ENCODE results near the gene HS3ST6. TPM values are rescaled to one million over a fixed set of nuclear protein-coding genes. Genes with fewer than 3 reads are reported as not detected.

Gene HS3ST6
- total RNA-seq, 6 experiments from 2014 or later = not detected

DNA sequence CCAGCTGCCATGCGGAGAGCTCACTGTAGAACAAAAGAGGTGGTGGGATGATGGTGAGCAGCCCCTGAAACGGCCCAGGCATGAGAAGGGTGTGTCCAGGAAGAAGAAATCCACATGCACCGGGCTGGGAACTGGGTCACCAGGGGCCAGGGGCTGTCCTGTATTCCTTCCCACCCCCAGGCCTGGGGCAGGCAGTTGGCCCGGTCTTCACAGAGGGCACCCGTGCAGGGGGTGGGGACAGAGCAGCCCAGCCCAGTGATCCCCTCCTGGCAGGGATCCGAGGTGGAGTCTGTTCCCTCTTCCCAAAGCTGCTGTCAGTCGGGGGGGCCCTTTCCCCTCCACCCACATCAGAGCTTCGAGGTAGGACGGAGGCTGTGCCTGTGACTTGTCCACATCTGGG lies 9.2 kb downstream of the HS3ST6 start:
- Mint-ChIP-seq H3K4me1 (ENCODE audit: low read depth) (peaks cover 6% of the 10 kb centered on the region), H3K9me3 (no peaks in the 10 kb centered on the region), H3K27me3 (ENCODE audit: insufficient read depth) (peaks cover 40% of the 10 kb centered on the region), H3K36me3 (ENCODE audit: low read depth) (no peaks in the 10 kb centered on the region), H3K4me3 (no peak overlapping the region), H3K27ac (no peak overlapping the region)
- TF ChIP-seq CTCF (IDR thresholded peaks at IDR 0.05) = no peak
- no peak for DNase-seq

DNA sequence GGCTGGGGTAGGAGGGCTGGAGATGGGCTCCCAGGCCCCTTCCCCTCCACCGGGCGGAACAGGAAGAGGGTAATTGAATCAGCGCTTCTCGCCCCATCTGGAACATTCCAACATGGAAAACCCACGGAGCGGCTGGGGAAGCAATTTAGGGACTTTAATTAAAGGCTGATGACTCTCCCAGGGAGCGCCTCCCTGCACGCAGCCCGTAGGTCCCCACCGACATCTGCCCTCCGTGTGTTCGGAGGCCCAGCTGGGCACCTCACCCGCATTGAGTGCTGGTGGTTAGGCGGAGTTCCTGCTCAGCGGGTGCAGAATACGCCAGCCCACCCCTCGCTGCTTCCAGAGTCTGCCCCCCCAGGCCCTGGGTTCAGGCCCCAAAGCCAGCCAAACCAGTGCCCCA lies 10.0 kb downstream of the HS3ST6 start:
- peaks cover 6% of the 10 kb centered on the region for H3K4me1 Mint-ChIP-seq (ENCODE audit: low read depth)
- H3K36me3 Mint-ChIP-seq (ENCODE audit: low read depth) = no peaks in the 10 kb centered on the region
- peaks cover 47% of the 10 kb centered on the region for H3K27me3 Mint-ChIP-seq (ENCODE audit: insufficient read depth)
- DNase-seq = no peak
- no peak for TF ChIP-seq CTCF (IDR thresholded peaks at IDR 0.05)
- H3K4me3 Mint-ChIP-seq = no peak overlapping the region
- H3K9me3 Mint-ChIP-seq = no peaks in the 10 kb centered on the region
- H3K27ac Mint-ChIP-seq = no peak overlapping the region

DNA sequence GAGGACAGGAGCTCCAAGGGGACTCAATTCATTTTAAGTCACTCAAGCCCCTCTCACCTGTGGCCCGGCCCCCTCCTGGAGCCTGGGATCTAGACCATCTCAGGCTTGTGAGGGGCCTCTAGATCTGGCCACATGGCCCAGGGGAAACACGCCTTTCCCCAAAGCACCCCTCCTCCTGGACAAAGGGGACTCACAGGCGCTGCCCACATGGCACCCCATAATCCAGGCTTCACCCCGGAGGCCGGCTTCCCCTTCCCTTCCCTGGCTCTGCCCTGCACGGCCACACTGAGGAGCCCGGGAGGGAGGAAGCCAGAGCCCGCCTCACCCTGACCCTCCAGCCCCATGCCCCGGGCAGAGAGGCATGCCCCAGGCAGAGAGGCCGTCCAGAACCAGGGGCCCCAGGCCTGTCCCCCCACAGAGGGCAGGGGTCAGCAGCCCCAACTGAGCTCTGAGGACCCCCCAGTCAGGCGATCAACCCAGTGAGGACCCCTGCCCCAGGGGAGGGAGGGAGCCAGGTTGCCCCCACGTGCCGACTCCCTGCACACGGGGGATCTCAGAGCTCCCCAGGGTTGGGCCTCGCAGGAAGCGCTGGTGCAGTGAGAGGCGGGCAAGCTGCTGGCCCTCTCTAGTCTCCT lies 10.9 kb downstream of the HS3ST6 start:
- peaks cover 6% of the 10 kb centered on the region for H3K4me1 Mint-ChIP-seq (ENCODE audit: low read depth)
- H3K36me3 Mint-ChIP-seq (ENCODE audit: low read depth) = no peaks in the 10 kb centered on the region
- H3K27me3 Mint-ChIP-seq (ENCODE audit: insufficient read depth) = peaks cover 52% of the 10 kb centered on the region
- no peak overlapping the region for H3K4me3 Mint-ChIP-seq
- DNase-seq = no peak
- H3K9me3 Mint-ChIP-seq = no peaks in the 10 kb centered on the region
- no peak for TF ChIP-seq CTCF (IDR thresholded peaks at IDR 0.05)
- H3K27ac Mint-ChIP-seq = no peak overlapping the region

DNA sequence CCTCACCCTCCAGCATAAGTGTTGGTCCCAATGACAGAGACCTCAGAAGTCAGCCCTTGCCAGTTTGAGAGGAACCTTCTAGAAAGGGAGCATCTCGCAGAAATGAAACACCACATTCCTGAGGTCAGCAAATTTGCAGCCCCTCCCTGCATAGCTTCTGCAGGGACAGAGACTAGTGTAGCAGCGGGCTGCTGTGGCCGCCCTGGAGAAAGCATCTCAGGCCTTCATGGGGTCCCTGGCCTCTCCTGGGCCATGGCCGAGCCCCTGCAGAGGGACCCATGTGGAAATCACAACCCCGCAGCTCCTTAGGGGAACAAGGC lies 11.4 kb downstream of the HS3ST6 start:
- peaks cover 6% of the 10 kb centered on the region for H3K4me1 Mint-ChIP-seq (ENCODE audit: low read depth)
- no peak overlapping the region for H3K4me3 Mint-ChIP-seq
- no peaks in the 10 kb centered on the region for H3K36me3 Mint-ChIP-seq (ENCODE audit: low read depth)
- no peak overlapping the region for H3K27ac Mint-ChIP-seq
- H3K9me3 Mint-ChIP-seq = no peaks in the 10 kb centered on the region
- no peak for TF ChIP-seq CTCF (IDR thresholded peaks at IDR 0.05)
- peaks cover 52% of the 10 kb centered on the region for H3K27me3 Mint-ChIP-seq (ENCODE audit: insufficient read depth)
- no peak for DNase-seq

DNA sequence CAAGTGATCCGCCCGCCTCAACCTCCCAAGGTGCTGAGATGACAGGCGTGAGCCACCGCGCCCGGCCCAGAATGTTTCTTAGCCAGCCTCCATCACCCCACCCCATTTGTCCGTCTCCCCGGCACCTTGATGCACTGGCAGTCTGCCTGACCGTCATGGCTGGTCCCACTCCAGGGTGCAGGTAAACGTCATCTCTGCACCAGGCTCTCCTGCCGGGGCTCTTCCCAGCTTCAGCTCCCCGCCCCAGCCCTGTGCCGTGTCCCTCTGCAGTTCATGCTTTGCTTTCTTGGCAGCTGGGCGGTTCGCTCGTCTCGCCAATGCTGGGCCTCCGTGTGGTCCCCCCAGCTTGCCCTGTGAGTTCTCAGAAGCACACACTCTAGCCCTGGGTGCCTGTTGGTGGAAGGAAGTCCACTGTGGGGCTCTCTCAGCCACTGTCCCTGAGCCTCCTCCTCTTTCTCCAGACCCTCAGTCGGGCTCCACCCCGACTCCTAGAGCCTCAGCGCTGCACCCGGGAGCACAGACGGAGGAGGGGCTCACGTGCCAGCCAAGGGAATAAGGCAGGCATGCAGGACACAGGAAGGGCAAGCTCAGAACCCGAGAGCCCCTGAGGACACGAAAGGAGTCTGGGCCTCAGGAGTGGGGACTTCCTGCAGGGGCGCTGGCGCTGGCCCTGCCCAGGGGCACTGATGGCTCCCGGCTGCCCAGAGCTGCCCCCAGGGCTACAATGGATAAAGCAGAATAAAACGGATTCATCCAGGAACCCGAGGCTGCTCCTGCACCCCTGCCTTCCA lies 12.0 kb downstream of the HS3ST6 start:
- Mint-ChIP-seq H3K4me3 (no peak overlapping the region), H3K27me3 (ENCODE audit: insufficient read depth) (peaks cover 52% of the 10 kb centered on the region), H3K4me1 (ENCODE audit: low read depth) (peaks cover 6% of the 10 kb centered on the region), H3K9me3 (no peaks in the 10 kb centered on the region), H3K27ac (no peak overlapping the region), H3K36me3 (ENCODE audit: low read depth) (no peaks in the 10 kb centered on the region)
- TF ChIP-seq CTCF (IDR thresholded peaks at IDR 0.05) = no peak
- DNase-seq = no peak

Measured in HFFc6 (cell line).